Ovary (tissue), 3 donors: Measurements from ENCODE around the gene RB1.

ENCODE experiments used
- CTCF ChIP-seq, 3 donors: fragments of 450-650 bp in 2 of 3; fragments of 200-600 bp in 1 of 3; IDR thresholded peaks; one replicate each; pipeline versions ENCODE4 v1.5.1 to v1.8.0; 2016 to 2022; ENCODE audit warnings: antibody characterized with exemption in 3 of 3, mild to moderate bottlenecking in 1 of 3
- EP300 ChIP-seq: sonication (generic); formaldehyde crosslinking; IDR thresholded peaks from one replicate; pipeline ENCODE4 v1.6.1; 2017; ENCODE audit warnings: antibody characterized with exemption
- POLR2A ChIP-seq: fragments of 450-650 bp; IDR thresholded peaks from one replicate; pipeline ENCODE4 v1.6.1; 2017; ENCODE audit warnings: antibody characterized with exemption, mild to moderate bottlenecking, moderate library complexity
- donor health status: DM: no; HTN: no; CAD: no.

GRCh38 chr13:48333976-48334375, 30.4 kb downstream of the RB1 start:
- TF ChIP-seq CTCF (IDR thresholded peaks at IDR 0.05) (no peak), EP300 (no peak), POLR2A (no peak)
